OCI-LY7 (cell line): ENCODE data around the gene TSSK6. TPM values are rescaled to one million over a fixed set of nuclear protein-coding genes. Genes with fewer than 3 reads are reported as not detected.

ENCODE experiments used
- BruUV-seq: library from RNA; stranded (reverse); fragments of 400-500 nt; replicated peaks from 2 replicates; lab custom pipeline; 2021; lab: Mats Ljungman, UMichigan
- CTCF ChIA-PET: fragments of 300-600 bp; sonication (Branson Sonifier 250); formaldehyde crosslinking; loops from one replicate; lab custom pipeline; 2022; ENCODE audit warnings: antibody characterized with exemption; ENCODE audit not compliant: unreplicated experiment; lab: Charles Lee
- POLR2A ChIA-PET: fragments of 300-600 bp; sonication (Branson Sonifier 250); formaldehyde crosslinking; loops from one replicate; lab custom pipeline; 2022; ENCODE audit warnings: antibody characterized with exemption; lab: Charles Lee
- DNase-seq: peaks from one replicate; pipeline ENCODE4 v3.0.0-alpha.2; 2015; ENCODE audit warnings: low spot score
- H2AFZ ChIP-seq: fragments of 200-600 bp; sonication (generic), shearing (Covaris generic); 2 replicates; pipeline ENCODE4 v1.6.1; 2014; ENCODE audit warnings: mild to moderate bottlenecking, antibody characterized with exemption, low read length, moderate library complexity
- H3K27ac ChIP-seq: fragments of 200-600 bp; sonication (generic); 2 replicates; pipeline ENCODE4 v1.5.1; 2014; ENCODE audit warnings: mixed run types, low read depth, mild to moderate bottlenecking, moderate library complexity, low read length, inconsistent platforms; ENCODE audit not compliant: poor library complexity, severe bottlenecking
- H3K36me3 ChIP-seq: fragments of 200-600 bp; sonication (generic); 2 replicates; pipeline ENCODE4 v1.6.1; 2014; ENCODE audit warnings: mild to moderate bottlenecking, antibody characterized with exemption, low read length, moderate library complexity, mixed read lengths; ENCODE audit not compliant: insufficient read depth
- H3K4me1 ChIP-seq: fragments of 200-600 bp; sonication (generic); 2 replicates; pipeline ENCODE4 v1.5.1; 2014; ENCODE audit warnings: mild to moderate bottlenecking, low read length; ENCODE audit not compliant: insufficient read depth, poor library complexity, severe bottlenecking
- H3K4me2 ChIP-seq: fragments of 200-600 bp; sonication (generic); 2 replicates; pipeline ENCODE4 v1.6.1; 2014; ENCODE audit warnings: mild to moderate bottlenecking, low read length
- H3K4me3 ChIP-seq: fragments of 200-600 bp; sonication (generic); 2 replicates; pipeline ENCODE4 v1.5.1; 2014; ENCODE audit warnings: mild to moderate bottlenecking, low read depth, low read length; ENCODE audit not compliant: poor library complexity, severe bottlenecking
- H3K79me2 ChIP-seq: fragments of 200-600 bp; sonication (generic); 2 replicates; pipeline ENCODE4 v1.6.1; 2016; ENCODE audit warnings: low read depth, mild to moderate bottlenecking, low read length, moderate library complexity, mixed read lengths; ENCODE audit not compliant: insufficient read depth
- H3K9me2 ChIP-seq: fragments of 200-600 bp; sonication (generic); 2 replicates; pipeline ENCODE4 v1.6.1; 2016; ENCODE audit warnings: mild to moderate bottlenecking, low read length, mixed read lengths; ENCODE audit not compliant: insufficient read depth
- H3K9me3 ChIP-seq: fragments of 200-600 bp; sonication (generic); 2 replicates; pipeline ENCODE4 v1.6.1; 2014; ENCODE audit warnings: mild to moderate bottlenecking, mixed run types, low read length, mixed read lengths
- H4K20me1 ChIP-seq: fragments of 200-600 bp; sonication (generic); 2 replicates; pipeline ENCODE4 v1.6.1; 2014; ENCODE audit warnings: mild to moderate bottlenecking, antibody characterized with exemption, low read length, moderate library complexity, mixed read lengths; ENCODE audit not compliant: insufficient read depth
- EZH2phosphoT487 ChIP-seq: fragments of 200-600 bp; sonication (generic); IDR thresholded peaks from 2 replicates; pipeline ENCODE4 v1.6.1; 2018; ENCODE audit warnings: low read depth, borderline replicate concordance, mild to moderate bottlenecking, mixed run types, antibody characterized with exemption, low read length, moderate library complexity, mixed read lengths
- intact Hi-C: fragments of 100-400 bp; cut with micrococcal nuclease; formaldehyde crosslinking; loops from one replicate; pipeline ENCODE4 v1.10.0; 2022; ENCODE audit not compliant: unreplicated experiment
- total RNA-seq, 2 experiments: library from RNA; depleted of rRNA in 1 of 2; stranded (reverse); fragments of >200 nt in 1 of 2; shearing (Covaris generic) in 1 of 2; gene quantifications; 2 replicates each; pipeline ENCODE4 v1.2.3, GENCODE V29; 2014 to 2022
- TF ChIP-seq, protein P1 (sequence below): fragments of 200-600 bp; sonication (generic); conservative IDR thresholded peaks from 2 replicates; pipeline ENCODE4 v1.5.1; 2014; ENCODE audit warnings: mild to moderate bottlenecking, antibody characterized with exemption, low read length, moderate library complexity, mixed read lengths

TSSK6 gene
- total RNA-seq, 2 experiments from 2014 or later, result 6.4 to 10.5 TPM

GRCh38 chr19:19543101-19543500 lies 27.8 kb upstream of the TSSK6 start:
- no peaks in the 10 kb centered on the region for H3K79me2 ChIP-seq
- peaks cover 12% of the 10 kb centered on the region for H3K4me1 ChIP-seq
- H3K9me3 ChIP-seq, result no peaks in the 10 kb centered on the region
- BruUV-seq, result no TSS peak
- no peak for DNase-seq
- no peak overlapping the region for H3K4me3 ChIP-seq
- CTCF ChIA-PET, result no interaction called here
- intact Hi-C loops, result no loop called here
- H3K27ac ChIP-seq, result no peak overlapping the region
- H3K9me2 ChIP-seq, result no peaks in the 10 kb centered on the region
- POLR2A ChIA-PET, result interaction anchor here (0.6 kb wide), 1 partner anchor 225 kb away, joined by 5 read pairs; no protein-coding TSS in a partner anchor
- no peaks in the 10 kb centered on the region for H4K20me1 ChIP-seq
- H2AFZ ChIP-seq, result no peak overlapping the region
- TF ChIP-seq EZH2phosphoT487, result no peak
- TF ChIP-seq, protein P1, sequence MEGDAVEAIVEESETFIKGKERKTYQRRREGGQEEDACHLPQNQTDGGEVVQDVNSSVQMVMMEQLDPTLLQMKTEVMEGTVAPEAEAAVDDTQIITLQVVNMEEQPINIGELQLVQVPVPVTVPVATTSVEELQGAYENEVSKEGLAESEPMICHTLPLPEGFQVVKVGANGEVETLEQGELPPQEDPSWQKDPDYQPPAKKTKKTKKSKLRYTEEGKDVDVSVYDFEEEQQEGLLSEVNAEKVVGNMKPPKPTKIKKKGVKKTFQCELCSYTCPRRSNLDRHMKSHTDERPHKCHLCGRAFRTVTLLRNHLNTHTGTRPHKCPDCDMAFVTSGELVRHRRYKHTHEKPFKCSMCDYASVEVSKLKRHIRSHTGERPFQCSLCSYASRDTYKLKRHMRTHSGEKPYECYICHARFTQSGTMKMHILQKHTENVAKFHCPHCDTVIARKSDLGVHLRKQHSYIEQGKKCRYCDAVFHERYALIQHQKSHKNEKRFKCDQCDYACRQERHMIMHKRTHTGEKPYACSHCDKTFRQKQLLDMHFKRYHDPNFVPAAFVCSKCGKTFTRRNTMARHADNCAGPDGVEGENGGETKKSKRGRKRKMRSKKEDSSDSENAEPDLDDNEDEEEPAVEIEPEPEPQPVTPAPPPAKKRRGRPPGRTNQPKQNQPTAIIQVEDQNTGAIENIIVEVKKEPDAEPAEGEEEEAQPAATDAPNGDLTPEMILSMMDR, result no peak
- H3K4me2 ChIP-seq, result no peak overlapping the region
- H3K36me3 ChIP-seq, result no peaks in the 10 kb centered on the region

- CTCF ChIA-PET, result no interaction called here
- no peak for DNase-seq
Measured at GRCh38 chr19:19542507-19542906, 27.2 kb upstream of the TSSK6 start.

GRCh38 chr19:19541616-19542015 lies 26.3 kb upstream of the TSSK6 start:
- peaks cover 14% of the 10 kb centered on the region for H3K4me1 ChIP-seq
- H3K27ac ChIP-seq, result no peak overlapping the region
- H3K36me3 ChIP-seq, result no peaks in the 10 kb centered on the region
- no peak overlapping the region for H3K4me3 ChIP-seq
- TF ChIP-seq EZH2phosphoT487, result no peak
- TF ChIP-seq, protein P1, result no peak
- H3K79me2 ChIP-seq, result no peaks in the 10 kb centered on the region
- no peak overlapping the region for H2AFZ ChIP-seq
- CTCF ChIA-PET, result no interaction called here
- H3K9me2 ChIP-seq, result no peaks in the 10 kb centered on the region
- H3K4me2 ChIP-seq, result no peak overlapping the region
- no peaks in the 10 kb centered on the region for H3K9me3 ChIP-seq
- no peak for DNase-seq
- BruUV-seq, result no TSS peak
- intact Hi-C loops, result no loop called here
- no peaks in the 10 kb centered on the region for H4K20me1 ChIP-seq
- POLR2A ChIA-PET, result no interaction called here

More at GRCh38 chr19:19542507-19542906, 27.2 kb upstream of the TSSK6 start:
- H3K4me3 ChIP-seq, result no peak overlapping the region
- no peak overlapping the region for H3K4me2 ChIP-seq
- POLR2A ChIA-PET, result no interaction called here
- no peak overlapping the region for H2AFZ ChIP-seq
- no peak overlapping the region for H3K27ac ChIP-seq
- no peaks in the 10 kb centered on the region for H4K20me1 ChIP-seq
- BruUV-seq, result no TSS peak
- TF ChIP-seq, protein P1, result no peak
- no peak for TF ChIP-seq EZH2phosphoT487
- intact Hi-C loops, result no loop called here
- H3K36me3 ChIP-seq, result no peaks in the 10 kb centered on the region
- no peaks in the 10 kb centered on the region for H3K79me2 ChIP-seq
- no peaks in the 10 kb centered on the region for H3K9me3 ChIP-seq
- no peaks in the 10 kb centered on the region for H3K9me2 ChIP-seq
- H3K4me1 ChIP-seq, result peaks cover 14% of the 10 kb centered on the region
